GM12878 (cell line): ENCODE data around the gene DPP4. TPM values are rescaled to one million over a fixed set of nuclear protein-coding genes. Genes with fewer than 3 reads are reported as not detected.

Source experiments
- ATAC-seq: fragments of 200-7000 bp; cut with Tn5 transposase; 3 replicates; pipeline ENCODE4 v1.9.1; 2020; ENCODE audit warnings: mild to moderate bottlenecking, moderate library complexity
- BruUV-seq: library from RNA; stranded (reverse); fragments of 400-500 nt; replicated peaks from 2 replicates; lab custom pipeline; 2021; lab: Mats Ljungman, UMichigan
- CTCF ChIA-PET: fragments of 300-600 bp; sonication (Branson Sonifier 250); formaldehyde crosslinking; extraction: SDS; loops from one replicate; lab custom pipeline; 2021; ENCODE audit warnings: inconsistent platforms; lab: Yijun Ruan, JAX
- POLR2A ChIA-PET: fragments of 350-600 bp; formaldehyde crosslinking; extraction: SDS; loops from one replicate; lab custom pipeline; 2021; ENCODE audit warnings: inconsistent platforms; lab: Charles Lee
- RAD21 ChIA-PET: fragments of 300-600 bp; sonication (Branson Sonifier 250); formaldehyde crosslinking; loops from one replicate; lab custom pipeline; 2023; ENCODE audit warnings: antibody characterized with exemption; ENCODE audit not compliant: unreplicated experiment; lab: Charles Lee
- SMC1A ChIA-PET: fragments of 300-600 bp; sonication (Branson Sonifier 250); formaldehyde crosslinking; loops from one replicate; lab custom pipeline; 2023; ENCODE audit not compliant: unreplicated experiment, uncharacterized antibody; lab: Charles Lee
- DNase-seq: peaks from one replicate; pipeline ENCODE4 v3.0.0-alpha.2; 2011; ENCODE audit warnings: low read depth, low spot score
- FAIRE-seq: peaks from 3 replicates; lab custom pipeline; 2011; peaks lifted over from hg19 to GRCh38; lab: Jason Lieb, UNC
- H2AFZ ChIP-seq: 2 replicates; pipeline ENCODE4 v1.6.0; 2011; ENCODE audit warnings: low read depth, low read length, control low read depth; ENCODE audit not compliant: control insufficient read depth
- H3K27ac ChIP-seq: 2 replicates; pipeline ENCODE4 v1.5.1; 2011; ENCODE audit warnings: control low read depth; ENCODE audit not compliant: control insufficient read depth, insufficient read depth
- H3K27me3 ChIP-seq, 2 experiments: replicated peaks in 1 of 2; 2 replicates each; pipeline versions ENCODE4 v1.6.0 to v1.6.1; 2011; ENCODE audit warnings: low read length in 1 of 2; ENCODE audit not compliant: control insufficient read depth in 2 of 2, insufficient read depth in 2 of 2
- H3K36me3 ChIP-seq, 2 experiments: 2 replicates each; pipeline ENCODE4 v1.5.1; 2011; ENCODE audit warnings: low read length in 1 of 2; ENCODE audit not compliant: control insufficient read depth in 2 of 2, insufficient read depth in 2 of 2
- H3K4me1 ChIP-seq: 2 replicates; pipeline ENCODE4 v1.6.1; 2011; ENCODE audit warnings: mild to moderate bottlenecking, low read length, moderate library complexity, mixed read lengths; ENCODE audit not compliant: control insufficient read depth, insufficient read depth
- H3K4me2 ChIP-seq: 2 replicates; pipeline ENCODE4 v1.6.0; 2011; ENCODE audit warnings: control low read depth; ENCODE audit not compliant: control insufficient read depth, insufficient read depth
- H3K4me3 ChIP-seq: fragments of 200-600 bp; sonication (generic); 2 replicates; pipeline ENCODE4 v1.5.1; 2016
- H3K79me2 ChIP-seq: 2 replicates; pipeline ENCODE4 v1.6.0; 2011; ENCODE audit warnings: low read length; ENCODE audit not compliant: control insufficient read depth, insufficient read depth
- H3K9ac ChIP-seq: 2 replicates; pipeline ENCODE4 v1.8.0; 2011; ENCODE audit warnings: low read length, control low read depth, mixed read lengths; ENCODE audit not compliant: control insufficient read depth, insufficient read depth
- H3K9me3 ChIP-seq: replicated peaks from 3 replicates; pipeline ENCODE4 v1.5.1; 2011; ENCODE audit warnings: mild to moderate bottlenecking, low read length; ENCODE audit not compliant: control insufficient read depth, insufficient read depth
- H4K20me1 ChIP-seq: 2 replicates; pipeline ENCODE4 v1.6.0; 2011; ENCODE audit not compliant: control insufficient read depth, insufficient read depth
- CEBPB ChIP-seq, 2 experiments: fragments of 150-350 bp in 1 of 2; IDR thresholded peaks; 2 replicates each; pipeline ENCODE4 v1.6.1; 2012 to 2014; ENCODE audit warnings: low read depth in 2 of 2, low read length in 2 of 2, borderline replicate concordance in 1 of 2, inconsistent platforms in 1 of 2
- CREB1 ChIP-seq: IDR thresholded peaks from 2 replicates; pipeline ENCODE4 v1.6.1; 2012; ENCODE audit warnings: low read depth, mild to moderate bottlenecking, inconsistent platforms
- HDAC2 ChIP-seq: fragments of 200-600 bp; sonication (generic); IDR thresholded peaks from 2 replicates; pipeline ENCODE4 v1.6.1; 2017
- IKZF1 ChIP-seq: fragments of 450-650 bp; conservative IDR thresholded peaks from 2 replicates; pipeline ENCODE4 v1.6.1; 2017; ENCODE audit warnings: antibody characterized with exemption, mild to moderate bottlenecking
- PRDM15 ChIP-seq: fragments of 450-650 bp; formaldehyde crosslinking; IDR thresholded peaks from 2 replicates; pipeline ENCODE4 v1.4.0; 2020; ENCODE audit warnings: mild to moderate bottlenecking, moderate library complexity
- SMAD1 ChIP-seq: fragments of 450-650 bp; IDR thresholded peaks from 2 replicates; pipeline ENCODE4 v1.6.1; 2018; ENCODE audit warnings: mild to moderate bottlenecking, low read depth; ENCODE audit not compliant: partially characterized antibody
- SMAD5 ChIP-seq: IDR thresholded peaks from 2 replicates; pipeline ENCODE4 v1.6.1; 2016; ENCODE audit warnings: antibody characterized with exemption, low read depth
- SREBF2 ChIP-seq: IDR thresholded peaks from 2 replicates; pipeline ENCODE4 v1.6.1; 2012; ENCODE audit warnings: mild to moderate bottlenecking, low read length
- STAT1 ChIP-seq: fragments of 450-650 bp; conservative IDR thresholded peaks from 2 replicates; pipeline ENCODE4 v1.6.1; 2014; ENCODE audit warnings: antibody characterized with exemption, mild to moderate bottlenecking
- SUPT20H ChIP-seq: IDR thresholded peaks from 2 replicates; pipeline ENCODE4 v1.6.1; 2011; ENCODE audit warnings: low read depth, mild to moderate bottlenecking, low read length, moderate library complexity, borderline replicate concordance; ENCODE audit not compliant: control insufficient read depth
- ZZZ3 ChIP-seq: IDR thresholded peaks from 2 replicates; pipeline ENCODE4 v1.6.1; 2011; ENCODE audit warnings: low read depth; ENCODE audit not compliant: control insufficient read depth, insufficient read length
- WGBS: methylation state at CpG from one replicate; pipeline ENCODE4 v1.1.6; 2016; ENCODE audit warnings: low lambda C conversion rate; ENCODE audit not compliant: insufficient replicate concordance, insufficient coverage; ENCODE audit errors: missing lambda C conversion rate; 5-methylcytosine and 5-hydroxymethylcytosine counted together
- in situ Hi-C: fragments of 300-500 bp; cut with MboI; formaldehyde crosslinking; loops from 9 replicates; pipeline ENCODE4 v1.14.3; 2018; ENCODE audit warnings: mixed read lengths
- intact Hi-C: fragments of 100-400 bp; cut with micrococcal nuclease; formaldehyde crosslinking; loops from one replicate; pipeline ENCODE4 v1.14.2; 2022; ENCODE audit not compliant: unreplicated experiment
- polyA plus RNA-seq, 11 experiments: library from polyadenylated mRNA; depleted of rRNA in 4 of 11; unstranded in 6 of 11; stranded (reverse) in 5 of 11; fragments of >200 nt; fragmentation: Nextera tagmentation in 4 of 11; fragmentation: Illumina TruSeq in 1 of 11; extraction: Ambion mirVana in 4 of 11; extraction: Trizol in 1 of 11; gene quantifications; 1 replicate in 1 of 11; 2 replicates in 10 of 11; pipeline versions ENCODE4 v1.2.1 to v1.2.3, GENCODE V29; 2011 to 2016; ENCODE audit warnings: inconsistent platforms in 2 of 11, missing spikeins in 2 of 11, low read depth in 1 of 11
- total RNA-seq, 4 experiments: library from RNA; depleted of rRNA in 3 of 4; stranded (reverse); fragments of >200 nt in 3 of 4; fragmentation: Illumina TruSeq in 1 of 4; extraction: Trizol in 1 of 4; gene quantifications; 2 replicates each; pipeline versions ENCODE4 v1.2.1 to v1.2.3, GENCODE V29; 2013 to 2021
- TF ChIP-seq, protein P1 (sequence below): fragments of 150-350 bp; IDR thresholded peaks from 2 replicates; pipeline ENCODE4 v1.6.1; 2016; ENCODE audit warnings: low read depth, low read length
- TF ChIP-seq, protein P2 (sequence below): fragments of 450-650 bp; IDR thresholded peaks from 2 replicates; pipeline ENCODE4 v1.6.1; 2017; ENCODE audit warnings: antibody characterized with exemption, mild to moderate bottlenecking, moderate library complexity

DPP4 gene
- total and polyA plus RNA-seq, 10 of the 15 experiments (the other 5 are each of a cell fraction or from before 2014, with no cell fraction given), result 4.1 to 11.4 (median 9.3) TPM

GRCh38 chr2:162082036-162082435, 8.0 kb upstream of the DPP4 start:
- DNase-seq (no peak), FAIRE-seq (no peak), ATAC-seq (no peak)
- SMC1A ChIA-PET, result interaction anchor here (0.7 to 1.4 kb wide), 2 partner anchors 8 to 10 kb away, joined by 3 to 4 read pairs; no protein-coding TSS in a partner anchor
- intact Hi-C loops (no loop called here), in situ Hi-C loops (no loop called here)
- Histone ChIP-seq H3K4me1 (no peaks in the 10 kb centered on the region), H4K20me1 (no peaks in the 10 kb centered on the region), H3K79me2 (no peaks in the 10 kb centered on the region), H3K4me2 (no peak overlapping the region), H3K9ac (no peak overlapping the region), H3K27ac (no peak overlapping the region), H3K36me3 (no peaks in the 10 kb centered on the region), H3K27me3 (no peaks in the 10 kb centered on the region; a peak in 1 of 4 replicates), H3K4me3 (no peak overlapping the region), H3K9me3 (no peaks in the 10 kb centered on the region; the same call in 2 of the 3 replicates), H2AFZ (no peak overlapping the region)
- CTCF ChIA-PET, result no interaction called here
- POLR2A ChIA-PET, result no interaction called here
- BruUV-seq, result no TSS peak
- RAD21 ChIA-PET, result no interaction called here
- 8% methylated on average over 1 of the region's 1 CpG for WGBS
- TF ChIP-seq CREB1, result no peak
- TF ChIP-seq PRDM15 (CRISPR knock-in tag), result no peak
- TF ChIP-seq STAT1, result no peak
- TF ChIP-seq SUPT20H, result no peak
- no peak for TF ChIP-seq HDAC2
- TF ChIP-seq IKZF1, result no peak
- no peak for TF ChIP-seq ZZZ3
- TF ChIP-seq SREBF2, result no peak
- TF ChIP-seq SMAD1, result no peak
- TF ChIP-seq, protein P1, sequence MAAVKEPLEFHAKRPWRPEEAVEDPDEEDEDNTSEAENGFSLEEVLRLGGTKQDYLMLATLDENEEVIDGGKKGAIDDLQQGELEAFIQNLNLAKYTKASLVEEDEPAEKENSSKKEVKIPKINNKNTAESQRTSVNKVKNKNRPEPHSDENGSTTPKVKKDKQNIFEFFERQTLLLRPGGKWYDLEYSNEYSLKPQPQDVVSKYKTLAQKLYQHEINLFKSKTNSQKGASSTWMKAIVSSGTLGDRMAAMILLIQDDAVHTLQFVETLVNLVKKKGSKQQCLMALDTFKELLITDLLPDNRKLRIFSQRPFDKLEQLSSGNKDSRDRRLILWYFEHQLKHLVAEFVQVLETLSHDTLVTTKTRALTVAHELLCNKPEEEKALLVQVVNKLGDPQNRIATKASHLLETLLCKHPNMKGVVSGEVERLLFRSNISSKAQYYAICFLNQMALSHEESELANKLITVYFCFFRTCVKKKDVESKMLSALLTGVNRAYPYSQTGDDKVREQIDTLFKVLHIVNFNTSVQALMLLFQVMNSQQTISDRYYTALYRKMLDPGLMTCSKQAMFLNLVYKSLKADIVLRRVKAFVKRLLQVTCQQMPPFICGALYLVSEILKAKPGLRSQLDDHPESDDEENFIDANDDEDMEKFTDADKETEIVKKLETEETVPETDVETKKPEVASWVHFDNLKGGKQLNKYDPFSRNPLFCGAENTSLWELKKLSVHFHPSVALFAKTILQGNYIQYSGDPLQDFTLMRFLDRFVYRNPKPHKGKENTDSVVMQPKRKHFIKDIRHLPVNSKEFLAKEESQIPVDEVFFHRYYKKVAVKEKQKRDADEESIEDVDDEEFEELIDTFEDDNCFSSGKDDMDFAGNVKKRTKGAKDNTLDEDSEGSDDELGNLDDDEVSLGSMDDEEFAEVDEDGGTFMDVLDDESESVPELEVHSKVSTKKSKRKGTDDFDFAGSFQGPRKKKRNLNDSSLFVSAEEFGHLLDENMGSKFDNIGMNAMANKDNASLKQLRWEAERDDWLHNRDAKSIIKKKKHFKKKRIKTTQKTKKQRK, result no peak
- no peak for TF ChIP-seq SMAD5
- TF ChIP-seq CEBPB (IDR thresholded peaks at IDR 0.05; ENCODE audit: borderline replicate concordance in 1 of 2, low read depth in 2 of 2, low read length in 2 of 2), result no peak
- TF ChIP-seq, protein P2, sequence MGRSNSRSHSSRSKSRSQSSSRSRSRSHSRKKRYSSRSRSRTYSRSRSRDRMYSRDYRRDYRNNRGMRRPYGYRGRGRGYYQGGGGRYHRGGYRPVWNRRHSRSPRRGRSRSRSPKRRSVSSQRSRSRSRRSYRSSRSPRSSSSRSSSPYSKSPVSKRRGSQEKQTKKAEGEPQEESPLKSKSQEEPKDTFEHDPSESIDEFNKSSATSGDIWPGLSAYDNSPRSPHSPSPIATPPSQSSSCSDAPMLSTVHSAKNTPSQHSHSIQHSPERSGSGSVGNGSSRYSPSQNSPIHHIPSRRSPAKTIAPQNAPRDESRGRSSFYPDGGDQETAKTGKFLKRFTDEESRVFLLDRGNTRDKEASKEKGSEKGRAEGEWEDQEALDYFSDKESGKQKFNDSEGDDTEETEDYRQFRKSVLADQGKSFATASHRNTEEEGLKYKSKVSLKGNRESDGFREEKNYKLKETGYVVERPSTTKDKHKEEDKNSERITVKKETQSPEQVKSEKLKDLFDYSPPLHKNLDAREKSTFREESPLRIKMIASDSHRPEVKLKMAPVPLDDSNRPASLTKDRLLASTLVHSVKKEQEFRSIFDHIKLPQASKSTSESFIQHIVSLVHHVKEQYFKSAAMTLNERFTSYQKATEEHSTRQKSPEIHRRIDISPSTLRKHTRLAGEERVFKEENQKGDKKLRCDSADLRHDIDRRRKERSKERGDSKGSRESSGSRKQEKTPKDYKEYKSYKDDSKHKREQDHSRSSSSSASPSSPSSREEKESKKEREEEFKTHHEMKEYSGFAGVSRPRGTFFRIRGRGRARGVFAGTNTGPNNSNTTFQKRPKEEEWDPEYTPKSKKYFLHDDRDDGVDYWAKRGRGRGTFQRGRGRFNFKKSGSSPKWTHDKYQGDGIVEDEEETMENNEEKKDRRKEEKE, result no peak
